ENCODE measurements around the gene RANBP17. TPM values are rescaled to one million over a fixed set of nuclear protein-coding genes. Genes with fewer than 3 reads are reported as not detected.

Gene RANBP17
- polyA plus RNA-seq, 1 donor from 2014 or later = 25.5 TPM

DNA sequence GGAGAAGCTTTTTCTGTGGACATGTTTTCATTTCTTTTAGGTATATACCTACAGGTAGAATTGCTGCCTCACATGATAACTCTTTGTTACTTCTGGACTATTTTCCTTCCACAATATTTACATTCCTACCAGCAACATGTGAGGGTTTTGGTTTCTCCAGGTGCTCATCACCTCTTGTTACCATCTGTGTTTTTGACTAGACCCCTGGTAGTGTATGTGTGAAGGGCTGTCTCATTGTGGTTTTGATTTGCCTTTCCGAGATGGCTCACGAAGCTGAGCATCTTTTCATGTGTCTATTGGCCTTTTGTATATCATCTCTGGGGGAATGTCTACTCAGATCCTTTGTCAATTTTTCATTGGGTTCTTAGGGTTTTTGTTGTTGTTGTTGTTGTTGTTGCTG is 17.2 kb upstream of the RANBP17 start:
- no peak overlapping the region for H3K4me3 ChIP-seq (ENCODE audit: low read length)
- H3K79me2 ChIP-seq (replicated peaks; ENCODE audit: insufficient read depth, low read length) = no peaks in the 10 kb centered on the region
- H2AFZ ChIP-seq (ENCODE audit: low read depth, low read length) = no peak overlapping the region
- TF ChIP-seq MXI1 (conservative IDR thresholded peaks at IDR 0.05; ENCODE audit: poor library complexity, severe bottlenecking) (no peak), EP300 (conservative IDR thresholded peaks at IDR 0.05; ENCODE audit: poor library complexity, severe bottlenecking) (no peak), RAD21 (conservative IDR thresholded peaks at IDR 0.05) (no peak), POLR2AphosphoS5 (IDR thresholded peaks at IDR 0.05) (no peak), TAF1 (IDR thresholded peaks at IDR 0.05; ENCODE audit: low read depth) (no peak), EZH2 (IDR thresholded peaks at IDR 0.05; ENCODE audit: borderline replicate concordance, insufficient read depth, low read length, poor library complexity, severe bottlenecking) (no peak)
- TF ChIP-seq, protein P1, sequence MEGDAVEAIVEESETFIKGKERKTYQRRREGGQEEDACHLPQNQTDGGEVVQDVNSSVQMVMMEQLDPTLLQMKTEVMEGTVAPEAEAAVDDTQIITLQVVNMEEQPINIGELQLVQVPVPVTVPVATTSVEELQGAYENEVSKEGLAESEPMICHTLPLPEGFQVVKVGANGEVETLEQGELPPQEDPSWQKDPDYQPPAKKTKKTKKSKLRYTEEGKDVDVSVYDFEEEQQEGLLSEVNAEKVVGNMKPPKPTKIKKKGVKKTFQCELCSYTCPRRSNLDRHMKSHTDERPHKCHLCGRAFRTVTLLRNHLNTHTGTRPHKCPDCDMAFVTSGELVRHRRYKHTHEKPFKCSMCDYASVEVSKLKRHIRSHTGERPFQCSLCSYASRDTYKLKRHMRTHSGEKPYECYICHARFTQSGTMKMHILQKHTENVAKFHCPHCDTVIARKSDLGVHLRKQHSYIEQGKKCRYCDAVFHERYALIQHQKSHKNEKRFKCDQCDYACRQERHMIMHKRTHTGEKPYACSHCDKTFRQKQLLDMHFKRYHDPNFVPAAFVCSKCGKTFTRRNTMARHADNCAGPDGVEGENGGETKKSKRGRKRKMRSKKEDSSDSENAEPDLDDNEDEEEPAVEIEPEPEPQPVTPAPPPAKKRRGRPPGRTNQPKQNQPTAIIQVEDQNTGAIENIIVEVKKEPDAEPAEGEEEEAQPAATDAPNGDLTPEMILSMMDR (IDR thresholded peaks at IDR 0.05; ENCODE audit: poor library complexity, severe bottlenecking) = no peak
- TF ChIP-seq, protein P2, sequence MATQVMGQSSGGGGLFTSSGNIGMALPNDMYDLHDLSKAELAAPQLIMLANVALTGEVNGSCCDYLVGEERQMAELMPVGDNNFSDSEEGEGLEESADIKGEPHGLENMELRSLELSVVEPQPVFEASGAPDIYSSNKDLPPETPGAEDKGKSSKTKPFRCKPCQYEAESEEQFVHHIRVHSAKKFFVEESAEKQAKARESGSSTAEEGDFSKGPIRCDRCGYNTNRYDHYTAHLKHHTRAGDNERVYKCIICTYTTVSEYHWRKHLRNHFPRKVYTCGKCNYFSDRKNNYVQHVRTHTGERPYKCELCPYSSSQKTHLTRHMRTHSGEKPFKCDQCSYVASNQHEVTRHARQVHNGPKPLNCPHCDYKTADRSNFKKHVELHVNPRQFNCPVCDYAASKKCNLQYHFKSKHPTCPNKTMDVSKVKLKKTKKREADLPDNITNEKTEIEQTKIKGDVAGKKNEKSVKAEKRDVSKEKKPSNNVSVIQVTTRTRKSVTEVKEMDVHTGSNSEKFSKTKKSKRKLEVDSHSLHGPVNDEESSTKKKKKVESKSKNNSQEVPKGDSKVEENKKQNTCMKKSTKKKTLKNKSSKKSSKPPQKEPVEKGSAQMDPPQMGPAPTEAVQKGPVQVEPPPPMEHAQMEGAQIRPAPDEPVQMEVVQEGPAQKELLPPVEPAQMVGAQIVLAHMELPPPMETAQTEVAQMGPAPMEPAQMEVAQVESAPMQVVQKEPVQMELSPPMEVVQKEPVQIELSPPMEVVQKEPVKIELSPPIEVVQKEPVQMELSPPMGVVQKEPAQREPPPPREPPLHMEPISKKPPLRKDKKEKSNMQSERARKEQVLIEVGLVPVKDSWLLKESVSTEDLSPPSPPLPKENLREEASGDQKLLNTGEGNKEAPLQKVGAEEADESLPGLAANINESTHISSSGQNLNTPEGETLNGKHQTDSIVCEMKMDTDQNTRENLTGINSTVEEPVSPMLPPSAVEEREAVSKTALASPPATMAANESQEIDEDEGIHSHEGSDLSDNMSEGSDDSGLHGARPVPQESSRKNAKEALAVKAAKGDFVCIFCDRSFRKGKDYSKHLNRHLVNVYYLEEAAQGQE (IDR thresholded peaks at IDR 0.05; ENCODE audit: borderline replicate concordance) = no peak
- H3K36me3 ChIP-seq (ENCODE audit: insufficient read depth, low read length) = no peaks in the 10 kb centered on the region
- no peaks in the 10 kb centered on the region for H3K9me3 ChIP-seq (ENCODE audit: low read length)
- H3K27ac ChIP-seq (ENCODE audit: low read length) = no peak overlapping the region
- H3K9ac ChIP-seq (ENCODE audit: low read length) = no peak overlapping the region
- H3F3A ChIP-seq (ENCODE audit: insufficient read depth, low read length, poor library complexity, severe bottlenecking) = no peaks in the 10 kb centered on the region
- no peaks in the 10 kb centered on the region for H3K27me3 ChIP-seq (ENCODE audit: insufficient read depth, low read depth, low read length)
- no peaks in the 10 kb centered on the region for H4K20me1 ChIP-seq (ENCODE audit: insufficient read depth)
- H3K4me2 ChIP-seq (ENCODE audit: low read length) = no peak overlapping the region
- H3K9me2 ChIP-seq (ENCODE audit: insufficient read depth, low read length) = no peaks in the 10 kb centered on the region

DNA sequence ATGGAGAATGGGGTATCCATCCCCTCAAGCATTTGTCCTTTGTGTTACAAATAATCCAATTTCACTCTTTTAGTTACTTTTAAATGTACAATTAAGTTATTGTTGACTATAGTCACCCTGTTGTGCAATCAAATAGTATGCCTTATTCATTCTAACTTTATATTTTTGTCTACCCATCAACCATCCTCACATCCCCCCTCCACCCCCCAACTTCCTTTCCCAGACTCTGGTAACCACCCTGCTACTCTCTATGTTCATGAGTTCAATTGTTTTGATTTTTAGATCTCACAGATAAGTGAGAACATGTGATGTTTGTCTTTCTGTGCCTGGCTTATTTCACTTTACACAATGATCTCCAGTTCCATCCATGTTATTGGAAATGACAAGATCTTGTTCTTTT is 15.4 kb upstream of the RANBP17 start:
- Histone ChIP-seq H4K20me1 (ENCODE audit: insufficient read depth) (no peaks in the 10 kb centered on the region), H3K4me3 (ENCODE audit: low read length) (no peak overlapping the region), H3F3A (ENCODE audit: insufficient read depth, low read length, poor library complexity, severe bottlenecking) (no peaks in the 10 kb centered on the region), H3K27me3 (ENCODE audit: insufficient read depth, low read depth, low read length) (no peaks in the 10 kb centered on the region), H3K9me2 (ENCODE audit: insufficient read depth, low read length) (no peaks in the 10 kb centered on the region), H3K27ac (ENCODE audit: low read length) (no peak overlapping the region), H3K79me2 (replicated peaks; ENCODE audit: insufficient read depth, low read length) (no peaks in the 10 kb centered on the region), H3K9me3 (ENCODE audit: low read length) (no peaks in the 10 kb centered on the region), H3K9ac (ENCODE audit: low read length) (no peak overlapping the region), H2AFZ (ENCODE audit: low read depth, low read length) (no peak overlapping the region), H3K36me3 (ENCODE audit: insufficient read depth, low read length) (no peaks in the 10 kb centered on the region), H3K4me2 (ENCODE audit: low read length) (no peak overlapping the region)
- TF ChIP-seq TAF1 (IDR thresholded peaks at IDR 0.05; ENCODE audit: low read depth) (no peak), EP300 (conservative IDR thresholded peaks at IDR 0.05; ENCODE audit: poor library complexity, severe bottlenecking) (no peak)
- TF ChIP-seq, protein P1 (IDR thresholded peaks at IDR 0.05; ENCODE audit: poor library complexity, severe bottlenecking) = no peak
